ENCODE measurements around the gene TAAR5.
"Not testable (repeated sequence)": the region's sequence is repeated elsewhere in the genome, so short reads cannot be mapped to it uniquely, and the experiment has no call there.

- TF ChIP-seq POLR2A, POLR2AphosphoS5, CTCF (IDR thresholded peaks at IDR 0.05): not testable (repeated sequence)
Measured at GRCh38 chr6:132635906-132636305, 46.4 kb upstream of the TAAR5 start.
